GM21786 (cell line): ENCODE results near the gene RGS3.
"Not testable (repeated sequence)": the region's sequence is repeated elsewhere in the genome, so short reads cannot be mapped to it uniquely, and the experiment has no call there.

Experiments used
- ATAC-seq: cut with Tn5 transposase; IDR thresholded peaks from one replicate; pipeline ENCODE4 v1.9.1; 2021; ENCODE audit not compliant: unreplicated experiment

Gene RGS3

GRCh38 chr9:113631871-113632665 lies 168.5 kb downstream of the RGS3 start:
- ATAC-seq = no peak

DNA sequence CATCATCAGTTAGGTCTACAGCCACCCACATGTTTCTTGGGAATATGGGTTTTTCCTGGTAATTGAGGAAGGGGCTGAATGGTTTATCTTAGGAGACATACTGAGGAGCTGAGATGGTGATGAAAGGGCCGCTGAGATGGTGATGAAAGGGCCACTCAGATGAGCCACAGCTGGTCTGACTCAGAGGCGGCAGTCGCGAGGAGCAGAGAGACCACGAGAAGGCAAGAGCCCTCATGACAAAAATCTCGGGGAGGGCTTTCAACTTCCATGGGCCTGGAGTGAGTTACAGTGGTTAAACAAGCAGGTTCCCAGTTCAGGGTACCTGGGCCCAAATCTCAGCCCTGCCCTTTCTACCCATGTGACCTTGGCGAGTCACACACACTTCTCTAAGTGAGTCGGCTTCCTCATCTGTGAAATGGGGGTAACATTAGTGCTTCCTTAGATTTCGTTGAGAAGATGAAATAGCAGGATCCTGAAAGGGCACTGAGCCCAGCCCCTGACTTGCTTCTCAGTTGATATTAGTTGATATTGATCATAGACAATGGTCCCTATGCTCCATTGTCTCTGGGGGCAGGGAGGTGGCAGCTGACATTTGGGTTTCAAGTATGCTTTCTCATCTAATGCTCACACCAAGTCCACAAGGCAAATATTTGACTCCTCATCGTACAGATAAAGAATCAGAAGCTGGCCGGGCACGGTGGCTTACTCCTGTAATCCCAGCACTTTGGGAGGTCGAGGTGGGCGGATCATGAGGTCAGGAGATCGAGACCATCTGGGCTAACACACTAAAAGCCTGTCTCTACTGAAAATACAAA lies 169.5 kb downstream of the RGS3 start:
- ATAC-seq = no peak

- no peak for ATAC-seq
Measured at GRCh38 chr9:113633782-113634595, 170.5 kb downstream of the RGS3 start.

GRCh38 chr9:113634596-113635515 lies 171.3 kb downstream of the RGS3 start:
- no peak for ATAC-seq

- no peak for ATAC-seq
Measured at GRCh38 chr9:113635586-113635985, 172.1 kb downstream of the RGS3 start.

DNA sequence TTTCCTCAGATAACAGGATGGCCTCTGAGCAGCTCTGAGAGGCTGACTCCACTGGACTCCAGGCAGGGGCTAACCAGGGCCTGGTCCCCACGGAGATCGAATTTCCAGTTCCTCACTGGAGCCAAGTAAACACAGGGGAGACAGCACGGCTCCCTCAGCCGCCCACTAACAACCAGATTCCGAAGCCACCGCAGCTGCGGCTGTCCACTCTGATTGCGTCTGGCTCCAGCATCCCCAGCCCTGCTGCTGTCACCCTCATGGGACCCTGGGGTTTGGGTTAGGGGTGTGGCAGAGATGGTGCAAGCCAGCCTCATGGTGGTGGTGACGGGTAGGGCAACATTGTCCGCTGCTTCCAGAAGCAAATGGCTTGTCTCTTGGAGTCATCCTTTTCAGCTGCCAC lies 172.6 kb downstream of the RGS3 start:
- ATAC-seq = no peak

DNA sequence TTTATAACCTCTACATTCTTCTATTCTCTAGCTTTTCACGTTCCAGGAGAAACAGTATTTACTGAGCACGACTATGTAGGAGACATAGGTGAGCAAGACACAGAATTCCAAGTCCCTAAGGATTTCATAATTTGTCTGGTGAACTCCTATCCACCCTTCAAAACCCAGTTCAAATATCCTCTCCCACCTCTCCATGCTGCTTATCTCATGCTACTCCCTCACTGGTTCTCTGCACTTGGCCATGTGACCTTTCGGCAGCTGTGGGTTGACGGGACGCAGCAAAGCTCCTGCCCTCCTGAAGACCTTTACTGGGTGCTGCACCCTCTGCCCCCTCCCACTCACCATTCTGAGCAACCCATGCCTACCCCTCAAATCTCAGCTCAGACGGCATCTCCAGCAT lies 173.2 kb downstream of the RGS3 start:
- no peak for ATAC-seq

- ATAC-seq = no peak
Measured at GRCh38 chr9:113638490-113638889, 175.0 kb downstream of the RGS3 start.

DNA sequence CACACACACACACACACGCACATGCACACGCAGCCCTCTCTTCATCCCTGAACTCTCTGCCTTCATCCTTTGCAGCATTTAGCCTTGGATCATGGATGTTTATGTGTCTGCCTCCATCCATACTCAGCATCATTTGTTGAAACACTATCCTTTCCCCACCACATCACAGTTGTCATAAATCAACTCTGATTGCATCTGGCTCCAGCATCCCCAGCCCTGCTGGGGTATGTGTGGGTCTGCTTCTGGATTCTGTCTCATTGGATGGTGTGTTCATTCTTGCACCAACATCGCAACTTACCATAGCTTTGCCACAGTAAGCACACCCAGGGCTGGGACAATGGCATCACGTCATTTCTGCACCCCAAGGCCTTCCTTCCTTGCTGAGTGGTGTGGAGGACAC lies 175.4 kb downstream of the RGS3 start:
- no peak for ATAC-seq

DNA sequence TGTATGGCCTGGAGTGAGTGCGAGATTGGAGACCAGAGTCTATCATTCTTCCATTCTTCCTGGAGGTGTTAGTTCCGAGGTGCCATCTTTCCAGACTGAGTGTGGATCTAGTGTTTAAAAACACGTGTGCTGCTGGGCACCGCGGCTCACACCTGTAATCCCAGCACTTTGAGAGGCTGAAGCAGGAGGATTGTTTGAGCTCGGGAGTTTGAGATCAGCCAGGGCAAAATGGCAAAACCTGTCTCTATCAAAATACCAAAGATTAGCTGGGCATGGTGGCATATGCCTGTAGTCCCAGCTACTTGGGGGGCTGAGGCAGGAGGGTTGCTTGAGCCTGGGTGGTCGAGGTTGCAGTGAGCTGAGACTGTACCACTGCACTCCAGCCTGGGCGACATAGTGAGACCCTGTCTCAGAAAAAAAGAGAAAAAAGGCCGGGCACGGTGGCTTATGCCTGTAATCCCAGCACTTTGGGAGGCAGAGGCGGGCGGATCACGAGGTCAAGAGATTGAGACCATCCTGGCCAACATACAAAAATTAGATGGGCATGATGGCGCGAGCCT lies 176.0 kb downstream of the RGS3 start:
- ATAC-seq = not testable (repeated sequence)

DNA sequence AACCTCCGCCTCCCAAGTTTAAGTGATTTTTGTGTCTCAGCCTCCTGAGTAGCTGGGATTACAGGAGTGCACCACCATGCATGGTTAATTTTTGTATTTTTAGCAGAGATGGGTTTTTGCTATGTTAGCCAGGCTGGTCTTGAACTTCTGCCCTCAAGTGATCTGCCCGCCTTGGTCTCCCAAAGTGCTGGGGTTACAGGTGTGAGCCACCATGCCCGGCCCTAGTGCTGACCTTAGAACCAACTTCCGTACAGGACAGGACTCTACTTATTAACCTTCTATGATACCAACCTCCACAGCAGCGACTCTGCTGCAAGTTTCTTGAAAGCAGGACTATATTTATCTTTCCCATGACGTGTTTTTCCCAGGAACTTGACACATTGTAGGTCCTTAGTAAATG lies 176.9 kb downstream of the RGS3 start:
- no peak for ATAC-seq

GRCh38 chr9:113641100-113641885 lies 177.8 kb downstream of the RGS3 start:
- no peak for ATAC-seq

GRCh38 chr9:113644321-113644720 lies 180.8 kb downstream of the RGS3 start:
- no peak for ATAC-seq

DNA sequence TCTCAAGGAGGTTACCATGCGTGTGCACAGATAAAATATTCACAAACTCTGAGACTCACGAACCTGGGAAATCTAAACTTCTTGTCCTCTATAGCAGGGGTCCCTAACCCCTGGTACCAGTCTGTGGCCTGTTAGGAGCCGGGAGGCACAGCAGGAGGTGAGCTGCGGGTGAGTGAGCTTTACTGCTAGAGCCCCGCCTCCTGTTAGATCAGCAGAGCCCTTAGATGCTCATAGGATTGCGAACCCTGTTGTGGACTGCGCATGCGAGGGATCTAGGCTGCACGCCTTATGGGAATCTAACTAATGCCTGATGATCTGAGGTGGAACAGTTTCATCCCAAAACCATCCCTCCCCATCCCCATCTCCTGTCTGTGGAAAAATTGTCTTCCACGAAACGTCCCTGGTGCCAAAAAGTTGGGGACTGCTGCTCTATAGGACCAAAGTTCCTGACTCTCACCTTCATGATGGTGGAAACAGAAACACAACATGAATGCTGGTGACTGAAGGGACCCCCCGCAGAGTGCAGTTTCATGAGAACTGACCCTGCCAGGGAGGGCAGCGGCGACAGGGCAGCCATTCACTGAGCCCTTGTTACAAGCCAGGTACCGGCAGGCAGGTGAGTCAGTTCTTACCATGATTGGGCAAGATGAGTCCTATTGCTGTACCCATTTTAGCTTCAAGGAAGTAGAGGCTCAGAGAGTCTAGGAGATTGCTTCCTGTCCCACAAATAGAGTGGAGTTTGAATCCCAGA lies 181.9 kb downstream of the RGS3 start:
- no peak for ATAC-seq

GRCh38 chr9:113645978-113646253 lies 182.4 kb downstream of the RGS3 start:
- no peak for ATAC-seq

DNA sequence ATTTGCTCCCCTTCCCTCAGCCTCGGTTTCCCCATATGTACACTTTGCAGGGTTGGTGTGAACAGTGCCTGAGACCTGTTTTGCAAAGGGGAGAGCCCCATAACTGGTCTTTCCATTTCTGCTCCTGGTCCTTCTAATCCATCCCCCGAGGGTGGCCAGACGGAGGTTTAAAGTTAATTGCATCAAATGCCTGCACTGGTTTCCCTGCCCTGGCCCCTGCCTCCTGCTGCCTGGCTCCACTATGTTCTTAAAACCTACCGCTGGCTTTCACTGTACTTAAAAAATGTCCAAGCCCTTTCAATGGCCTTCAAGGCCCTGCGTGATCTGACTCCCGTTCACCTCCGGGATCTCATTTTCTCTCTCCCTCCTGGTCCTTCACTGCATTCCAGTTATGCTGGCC lies 183.0 kb downstream of the RGS3 start:
- ATAC-seq = no peak
